Immature natural killer cell (primary cell): ENCODE results near the gene PPP1R13B. TPM values are rescaled to one million over a fixed set of nuclear protein-coding genes. Genes with fewer than 3 reads are reported as not detected.
"Not testable (repeated sequence)": the region's sequence is repeated elsewhere in the genome, so short reads cannot be mapped to it uniquely, and the experiment has no call there.

Source experiments
- DNase-seq, 3 donors: peaks; one replicate each; pipeline ENCODE4 v3.0.0; 2022; ENCODE audit warnings: mixed read lengths in 1 of 3
- H3K27ac Mint-ChIP-seq, 6 donors: one replicate each; pipeline ENCODE4 v1.8.0; 2020; ENCODE audit warnings: mixed read lengths in 6 of 6, mild to moderate bottlenecking in 5 of 6, inconsistent platforms in 4 of 6, moderate library complexity in 3 of 6
- H3K27me3 Mint-ChIP-seq, 3 donors: one replicate each; pipeline ENCODE4 v1.8.0; 2020 to 2021; ENCODE audit warnings: low read depth in 3 of 3, mild to moderate bottlenecking in 3 of 3, mixed read lengths in 3 of 3, moderate library complexity in 3 of 3, inconsistent platforms in 1 of 3
- H3K36me3 Mint-ChIP-seq, 3 donors: one replicate each; pipeline ENCODE4 v1.8.0; 2020; ENCODE audit warnings: mixed read lengths in 3 of 3, inconsistent platforms in 2 of 3, mild to moderate bottlenecking in 2 of 3
- H3K4me1 Mint-ChIP-seq, 2 donors: one replicate each; pipeline ENCODE4 v1.8.0; 2020; ENCODE audit warnings: inconsistent platforms in 2 of 2, mild to moderate bottlenecking in 2 of 2, mixed read lengths in 2 of 2, moderate library complexity in 1 of 2
- H3K4me3 Mint-ChIP-seq, 5 donors: one replicate each; pipeline ENCODE4 v1.8.0; 2020; ENCODE audit warnings: mild to moderate bottlenecking in 5 of 5, mixed read lengths in 5 of 5, inconsistent platforms in 3 of 5, moderate library complexity in 3 of 5
- H3K9me3 Mint-ChIP-seq, 6 donors: one replicate each; pipeline ENCODE4 v1.8.0; 2020; ENCODE audit warnings: mild to moderate bottlenecking in 6 of 6, mixed read lengths in 6 of 6, inconsistent platforms in 4 of 6, moderate library complexity in 3 of 6
- polyA plus RNA-seq, 3 donors: library from polyadenylated mRNA; unstranded; fragments of 300-500 nt; fragmentation: Illumina TruSeq; gene quantifications; one replicate each; pipeline ENCODE4 v1.2.3, GENCODE V29; 2021

PPP1R13B gene
- 1 to 10 TPM in 2 of 3 donors, under 1 TPM in 1; 0.85 to 6.7 (median 4.1) TPM for polyA plus RNA-seq

GRCh38 chr14:103847451-103848174 lies at the start of gene PPP1R13B:
Gene PPP1R13B (minus strand): TSS chr14:103847575. CDS start chr14:103847307, 268 bp downstream.
- Mint-ChIP-seq H3K36me3 (no peaks in the 10 kb centered on the region), H3K4me1 (peaks cover 14 to 19% of the 10 kb centered on the region in 2 donors), H3K4me3 (peak within 1 kb of the TSS; percentile 88 to 96 (median 94)), H3K9me3 (no peaks in the 10 kb centered on the region), H3K27ac (peak within 1 kb of the TSS; percentile 84 to 95 (median 88)), H3K27me3 (peaks cover 6 to 14% (median 13%) of the 10 kb centered on the region in 3 donors)
- DNase-seq: peak; percentile 89 to 92 (median 90)

GRCh38 chr14:103896578-103896977 lies 49.2 kb upstream of the PPP1R13B start:
- no peak overlapping the region for H3K27ac Mint-ChIP-seq
- H3K36me3 Mint-ChIP-seq: no peaks in the 10 kb centered on the region
- H3K4me3 Mint-ChIP-seq: no peak overlapping the region
- peaks cover 4 to 7% of the 10 kb centered on the region in 2 donors for H3K4me1 Mint-ChIP-seq
- DNase-seq: no peak
- H3K27me3 Mint-ChIP-seq: peaks cover 0 to 2% (median 0%) of the 10 kb centered on the region in 3 donors
- H3K9me3 Mint-ChIP-seq: no peaks in the 10 kb centered on the region

GRCh38 chr14:103894723-103895059 lies 47.3 kb upstream of the PPP1R13B start:
- H3K27me3 Mint-ChIP-seq: peaks cover 0 to 2% (median 0%) of the 10 kb centered on the region in 3 donors
- H3K9me3 Mint-ChIP-seq: no peaks in the 10 kb centered on the region
- no peaks in the 10 kb centered on the region for H3K4me1 Mint-ChIP-seq
- H3K4me3 Mint-ChIP-seq: no peak overlapping the region
- H3K36me3 Mint-ChIP-seq: no peaks in the 10 kb centered on the region
- no peak for DNase-seq
- no peak overlapping the region for H3K27ac Mint-ChIP-seq

- Mint-ChIP-seq H3K9me3 (no peaks in the 10 kb centered on the region), H3K4me1 (no peaks in the 10 kb centered on the region)
Observed at GRCh38 chr14:103894034-103894722, 46.8 kb upstream of the PPP1R13B start.

GRCh38 chr14:103892247-103892646 lies 44.9 kb upstream of the PPP1R13B start:
- H3K27ac Mint-ChIP-seq: no peak overlapping the region
- H3K4me3 Mint-ChIP-seq: no peak overlapping the region
- no peaks in the 10 kb centered on the region for H3K36me3 Mint-ChIP-seq
- no peaks in the 10 kb centered on the region for H3K4me1 Mint-ChIP-seq
- no peaks in the 10 kb centered on the region for H3K27me3 Mint-ChIP-seq
- no peaks in the 10 kb centered on the region for H3K9me3 Mint-ChIP-seq
- DNase-seq: no peak

More at GRCh38 chr14:103894034-103894722, 46.8 kb upstream of the PPP1R13B start:
- no peaks in the 10 kb centered on the region for H3K36me3 Mint-ChIP-seq
- DNase-seq: no peak
- peaks cover 0 to 2% (median 0%) of the 10 kb centered on the region in 3 donors for H3K27me3 Mint-ChIP-seq
- no peak overlapping the region for H3K4me3 Mint-ChIP-seq
- no peak overlapping the region for H3K27ac Mint-ChIP-seq

GRCh38 chr14:103891667-103892215 lies 44.4 kb upstream of the PPP1R13B start:
- Mint-ChIP-seq H3K4me1 (no peaks in the 10 kb centered on the region), H3K9me3 (no peaks in the 10 kb centered on the region), H3K4me3 (no peak overlapping the region), H3K36me3 (no peaks in the 10 kb centered on the region), H3K27ac (no peak overlapping the region), H3K27me3 (no peaks in the 10 kb centered on the region)
- no peak for DNase-seq

GRCh38 chr14:103890821-103891666 lies 43.7 kb upstream of the PPP1R13B start:
- H3K27me3 Mint-ChIP-seq: peaks cover 0 to 1% (median 0%) of the 10 kb centered on the region in 3 donors
- H3K27ac Mint-ChIP-seq: no peak overlapping the region
- no peak overlapping the region for H3K4me3 Mint-ChIP-seq
- H3K4me1 Mint-ChIP-seq: no peaks in the 10 kb centered on the region
- H3K9me3 Mint-ChIP-seq: no peaks in the 10 kb centered on the region
- no peaks in the 10 kb centered on the region for H3K36me3 Mint-ChIP-seq
- no peak for DNase-seq

GRCh38 chr14:103890052-103890371 lies 42.6 kb upstream of the PPP1R13B start:
- no peaks in the 10 kb centered on the region for H3K36me3 Mint-ChIP-seq
- peaks cover 0 to 2% (median 1%) of the 10 kb centered on the region in 3 donors for H3K27me3 Mint-ChIP-seq
- no peaks in the 10 kb centered on the region for H3K4me1 Mint-ChIP-seq
- H3K4me3 Mint-ChIP-seq: no peak overlapping the region
- DNase-seq: no peak
- no peak overlapping the region for H3K27ac Mint-ChIP-seq
- H3K9me3 Mint-ChIP-seq: no peaks in the 10 kb centered on the region

GRCh38 chr14:103889313-103890051 lies 42.1 kb upstream of the PPP1R13B start:
- no peaks in the 10 kb centered on the region for H3K4me1 Mint-ChIP-seq
- no peak overlapping the region for H3K27ac Mint-ChIP-seq
- no peak overlapping the region for H3K4me3 Mint-ChIP-seq
- no peaks in the 10 kb centered on the region for H3K36me3 Mint-ChIP-seq
- H3K27me3 Mint-ChIP-seq: peaks cover 0 to 2% (median 1%) of the 10 kb centered on the region in 3 donors
- no peak for DNase-seq
- no peaks in the 10 kb centered on the region for H3K9me3 Mint-ChIP-seq

GRCh38 chr14:103889002-103889312 lies 41.6 kb upstream of the PPP1R13B start:
- not testable (repeated sequence) for H3K27ac Mint-ChIP-seq, H3K36me3 Mint-ChIP-seq, H3K4me3 Mint-ChIP-seq, H3K9me3 Mint-ChIP-seq, H3K27me3 Mint-ChIP-seq, DNase-seq, H3K4me1 Mint-ChIP-seq

- no peak overlapping the region for H3K27ac Mint-ChIP-seq
- no peak overlapping the region for H3K4me3 Mint-ChIP-seq
- no peaks in the 10 kb centered on the region for H3K9me3 Mint-ChIP-seq
- DNase-seq: no peak
- no peaks in the 10 kb centered on the region for H3K4me1 Mint-ChIP-seq
- peaks cover 0 to 3% (median 2%) of the 10 kb centered on the region in 3 donors for H3K27me3 Mint-ChIP-seq
- H3K36me3 Mint-ChIP-seq: no peaks in the 10 kb centered on the region
Observed at GRCh38 chr14:103887557-103888115, 40.3 kb upstream of the PPP1R13B start.

GRCh38 chr14:103887170-103887501 lies 39.8 kb upstream of the PPP1R13B start:
- Mint-ChIP-seq H3K9me3 (no peaks in the 10 kb centered on the region), H3K4me1 (no peaks in the 10 kb centered on the region), H3K27me3 (peaks cover 0 to 3% (median 2%) of the 10 kb centered on the region in 3 donors), H3K27ac (no peak overlapping the region), H3K36me3 (no peaks in the 10 kb centered on the region), H3K4me3 (no peak overlapping the region)
- no peak for DNase-seq
